Vagina (tissue), 2 donors: ENCODE measurements around the gene ZNF408. TPM values are rescaled to one million over a fixed set of nuclear protein-coding genes. Genes with fewer than 3 reads are reported as not detected.

Experiments
- DNase-seq, 2 donors: peaks; one replicate each; pipeline ENCODE4 v3.0.0-alpha.2; 2017; ENCODE audit errors: extremely low spot score in 2 of 2
- H3K27ac ChIP-seq: fragments of 200-600 bp; sonication (generic); one replicate; pipeline ENCODE4 v1.5.1; 2019
- H3K27me3 ChIP-seq: fragments of 200-600 bp; sonication (generic); one replicate; pipeline ENCODE4 v1.5.1; 2019
- H3K36me3 ChIP-seq, 2 donors: fragments of 200-600 bp; sonication (generic); one replicate each; pipeline ENCODE4 v1.5.1; 2017 to 2019
- H3K4me1 ChIP-seq: fragments of 200-600 bp; sonication (generic); one replicate; pipeline ENCODE4 v1.5.1; 2019
- H3K4me3 ChIP-seq, 2 donors: fragments of 200-600 bp; sonication (generic); 1 replicate in 1 of 2; 2 replicates in 1 of 2; pipeline ENCODE4 v1.5.1; 2016 to 2019
- H3K9me3 ChIP-seq: fragments of 200-600 bp; sonication (generic); one replicate; pipeline ENCODE4 v1.5.1; 2019
- CTCF ChIP-seq, 3 experiments: fragments of 450-650 bp in 2 of 3; fragments of 200-600 bp in 1 of 3; sonication (generic) in 1 of 3; IDR thresholded peaks; one replicate each; pipeline ENCODE4 v1.5.1; 2017 to 2019; ENCODE audit warnings: antibody characterized with exemption in 3 of 3, mild to moderate bottlenecking in 2 of 3, moderate library complexity in 2 of 3
- POLR2A ChIP-seq, 2 donors: fragments of 450-650 bp; IDR thresholded peaks; one replicate each; pipeline ENCODE4 v1.6.1; 2017; ENCODE audit warnings: antibody characterized with exemption in 2 of 2, mild to moderate bottlenecking in 2 of 2, moderate library complexity in 2 of 2
- POLR2AphosphoS5 ChIP-seq, 2 donors: sonication (generic); formaldehyde crosslinking; IDR thresholded peaks; one replicate each; pipeline ENCODE4 v1.9.0; 2017; ENCODE audit warnings: antibody characterized with exemption in 2 of 2, mild to moderate bottlenecking in 2 of 2, low read depth in 1 of 2; ENCODE audit not compliant: insufficient read depth in 1 of 2
- intact Hi-C: fragments of 100-400 bp; cut with DNase I; formaldehyde crosslinking; loops from one replicate; pipeline ENCODE4 v1.15.1; 2023
- microRNA-seq: library from miRNA; unstranded; fragments of <30 nt; microRNA quantifications from one replicate; pipeline ENCODE4, GENCODE V29; 2017; ENCODE audit warnings: borderline number of aligned reads, borderline replicate concordance
- small RNA-seq: library from RNA; depleted of rRNA; stranded (forward); fragments of <200 nt; gene quantifications from one replicate; pipeline ENCODE3, GENCODE V24; 2016
- total RNA-seq: library from RNA; depleted of rRNA; stranded (reverse); fragments of >200 nt; gene quantifications from one replicate; pipeline ENCODE4 v1.2.3, GENCODE V29; 2016

Gene ZNF408
- total RNA-seq, 1 donor from 2014 or later, result 12.5 TPM

DNA sequence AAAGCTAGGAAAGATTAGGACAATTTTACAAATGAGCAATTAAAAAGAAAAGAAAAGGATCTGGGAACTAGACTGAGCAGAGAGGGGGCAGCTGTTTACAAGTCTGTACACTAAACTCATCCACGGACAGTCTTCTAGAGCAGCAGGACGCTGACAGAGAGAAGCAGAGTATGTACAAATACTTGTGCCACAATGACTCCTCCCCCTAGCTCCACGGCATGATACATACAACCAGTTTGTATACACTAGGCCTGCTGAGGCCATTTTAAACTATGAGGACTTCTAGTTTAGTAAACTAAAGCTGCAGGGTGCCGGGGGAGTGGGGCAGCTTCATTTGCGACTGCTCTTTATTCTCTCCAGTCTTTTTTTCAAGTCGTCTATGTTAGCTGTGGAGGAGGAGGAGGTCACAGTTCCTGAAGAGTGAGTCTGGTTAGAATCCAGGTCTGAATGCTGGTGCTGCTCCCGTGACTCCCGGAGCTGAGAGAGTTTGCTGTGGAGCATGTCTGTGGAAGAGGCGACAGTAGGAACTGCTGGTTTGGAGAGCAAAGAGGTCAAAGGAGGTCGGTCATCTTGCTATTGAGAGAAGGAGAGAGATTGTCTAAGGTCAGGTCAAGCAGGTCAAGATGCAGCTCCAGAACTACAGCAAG lies 43.0 kb downstream of the ZNF408 start:
- DNase-seq, result no peak
- no peak overlapping the region for H3K4me3 ChIP-seq
- H3K36me3 ChIP-seq, result peaks cover 0 to 69% of the 10 kb centered on the region in 2 donors
- no peak overlapping the region for H3K27ac ChIP-seq
- TF ChIP-seq POLR2A (IDR thresholded peaks at IDR 0.05), result no peak
- no peak for TF ChIP-seq POLR2AphosphoS5 (IDR thresholded peaks at IDR 0.05; ENCODE audit: insufficient read depth in 1 of 2, low read depth in 1 of 2)
- TF ChIP-seq CTCF (IDR thresholded peaks at IDR 0.05), result no peak
- no peaks in the 10 kb centered on the region for H3K27me3 ChIP-seq
- H3K9me3 ChIP-seq, result no peaks in the 10 kb centered on the region
- no peaks in the 10 kb centered on the region for H3K4me1 ChIP-seq
- intact Hi-C loops, result loop anchor here (5.0 kb wide), 1 partner anchor 1822 kb away; no protein-coding TSS in a partner anchor

DNA sequence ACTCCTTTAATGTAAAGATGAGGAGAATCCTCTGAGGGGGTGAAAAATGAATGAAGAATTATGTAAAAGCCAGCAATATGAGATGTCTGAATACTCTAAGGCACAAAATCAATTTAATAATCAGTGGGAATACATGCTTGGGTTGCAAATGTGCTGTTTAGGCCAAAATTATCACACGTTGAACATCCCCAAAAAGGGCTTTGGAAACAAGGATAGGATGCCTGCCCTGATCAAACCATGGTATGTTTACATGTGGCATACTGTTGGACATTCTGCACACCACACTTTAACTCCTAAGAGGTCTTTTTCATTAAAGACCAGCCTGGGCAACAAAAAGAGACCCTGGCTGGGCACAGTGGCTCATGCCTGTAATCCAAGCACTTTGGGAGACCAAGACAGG lies 44.5 kb downstream of the ZNF408 start:
- Histone ChIP-seq H3K4me1 (no peaks in the 10 kb centered on the region), H3K27me3 (no peaks in the 10 kb centered on the region), H3K4me3 (no peak overlapping the region), H3K36me3 (peaks cover 0 to 81% of the 10 kb centered on the region in 2 donors), H3K9me3 (no peaks in the 10 kb centered on the region), H3K27ac (no peak overlapping the region)
- intact Hi-C loops, result no loop called here
- no peak for DNase-seq
- no peak for TF ChIP-seq CTCF (IDR thresholded peaks at IDR 0.05)
- TF ChIP-seq POLR2AphosphoS5 (IDR thresholded peaks at IDR 0.05; ENCODE audit: insufficient read depth in 1 of 2, low read depth in 1 of 2), result no peak
- no peak for TF ChIP-seq POLR2A (IDR thresholded peaks at IDR 0.05)

GRCh38 chr11:46745995-46746394 lies 45.2 kb downstream of the ZNF408 start:
- intact Hi-C loops, result no loop called here
- Histone ChIP-seq H3K4me1 (no peaks in the 10 kb centered on the region), H3K9me3 (no peaks in the 10 kb centered on the region), H3K27me3 (no peaks in the 10 kb centered on the region), H3K27ac (no peak overlapping the region), H3K4me3 (no peak overlapping the region), H3K36me3 (peaks cover 0 to 88% of the 10 kb centered on the region in 2 donors)
- DNase-seq, result no peak
- no peak for TF ChIP-seq CTCF (IDR thresholded peaks at IDR 0.05)
- TF ChIP-seq POLR2A (IDR thresholded peaks at IDR 0.05), result no peak
- no peak for TF ChIP-seq POLR2AphosphoS5 (IDR thresholded peaks at IDR 0.05; ENCODE audit: insufficient read depth in 1 of 2, low read depth in 1 of 2)

DNA sequence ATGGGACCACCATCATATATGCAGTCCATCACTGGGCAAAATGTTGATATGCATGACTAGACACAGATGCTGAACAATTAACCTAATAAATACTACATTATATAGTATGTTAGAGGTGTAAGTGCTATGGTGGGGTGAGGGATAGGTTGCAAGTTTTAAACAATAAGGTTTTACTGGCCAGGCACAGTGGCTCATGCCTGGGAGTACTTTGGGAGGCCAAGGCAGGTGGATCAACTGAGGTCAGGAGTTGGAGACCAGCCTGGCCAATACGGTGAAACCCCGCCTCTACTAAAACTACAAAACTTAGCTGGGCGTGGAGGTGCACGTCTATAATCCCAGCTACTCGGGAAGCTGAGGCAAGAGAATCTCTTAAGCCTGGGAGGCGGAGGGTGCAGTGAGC lies 46.3 kb downstream of the ZNF408 start:
- peaks cover 0 to 85% of the 10 kb centered on the region in 2 donors for H3K36me3 ChIP-seq
- intact Hi-C loops, result no loop called here
- no peak overlapping the region for H3K27ac ChIP-seq
- H3K9me3 ChIP-seq, result no peaks in the 10 kb centered on the region
- DNase-seq, result no peak
- no peak overlapping the region for H3K4me3 ChIP-seq
- TF ChIP-seq POLR2AphosphoS5 (IDR thresholded peaks at IDR 0.05; ENCODE audit: insufficient read depth in 1 of 2, low read depth in 1 of 2), result no peak
- no peak for TF ChIP-seq POLR2A (IDR thresholded peaks at IDR 0.05)
- no peak for TF ChIP-seq CTCF (IDR thresholded peaks at IDR 0.05)
- no peaks in the 10 kb centered on the region for H3K27me3 ChIP-seq
- H3K4me1 ChIP-seq, result no peaks in the 10 kb centered on the region

Small RNAs within 50 kb of the gene (microRNA-seq; reads per million reads assigned to microRNA genes)
- not detected for gene MIR5582

Small RNAs within 50 kb of the gene (small RNA-seq; reads per million reads assigned to genes)
- gene MIR5582, result not detected

Other genes starting within 250 kb of the ZNF408 start
- gene AMBRA1, start 107.0 kb upstream of the ZNF408 start, total RNA-seq, result 40.0 TPM
- 1.5 TPM for gene HARBI1, start 83.8 kb upstream of the ZNF408 start, total RNA-seq
- 39.0 TPM for gene ATG13, start 83.5 kb upstream of the ZNF408 start, total RNA-seq
- 80.3 TPM for gene ARHGAP1, start 412 bp upstream of the ZNF408 start, total RNA-seq
- not detected for gene F2, start 18.2 kb downstream of the ZNF408 start, total RNA-seq
- 32.9 TPM for gene CKAP5, start 145.2 kb downstream of the ZNF408 start, total RNA-seq
- 10.1 TPM for gene LRP4, start 217.5 kb downstream of the ZNF408 start, total RNA-seq
- 30.7 TPM for gene CSTPP1, start 235.7 kb downstream of the ZNF408 start, total RNA-seq